ENCODE measurements around the gene STXBP1.
A peak's percentile ranks its signal among the peaks of the same experiment; 100 is the strongest.
"Not testable (repeated sequence)": the region's sequence is repeated elsewhere in the genome, so short reads cannot be mapped to it uniquely, and the experiment has no call there.

Gene STXBP1

DNA sequence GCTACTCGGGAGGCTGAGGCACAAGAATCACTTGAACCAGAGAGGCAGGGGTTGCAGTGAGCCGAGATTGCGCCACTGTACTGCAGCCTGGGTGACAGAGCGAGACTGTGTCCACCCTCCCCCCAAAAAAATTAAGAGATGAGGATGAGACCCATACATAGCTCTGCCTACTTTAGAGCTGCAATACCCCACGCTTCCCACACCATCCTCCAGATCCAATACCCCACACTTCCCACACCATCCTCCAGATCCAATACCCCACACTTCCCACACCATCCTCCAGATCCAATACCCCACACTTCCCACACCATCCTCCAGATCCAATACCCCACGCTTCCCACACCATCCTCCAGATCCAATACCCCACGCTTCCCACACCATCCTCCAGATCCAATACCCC lies 34.9 kb upstream of the STXBP1 start:
- not testable (repeated sequence) for DNase-seq (ENCODE audit: low read depth)

DNA sequence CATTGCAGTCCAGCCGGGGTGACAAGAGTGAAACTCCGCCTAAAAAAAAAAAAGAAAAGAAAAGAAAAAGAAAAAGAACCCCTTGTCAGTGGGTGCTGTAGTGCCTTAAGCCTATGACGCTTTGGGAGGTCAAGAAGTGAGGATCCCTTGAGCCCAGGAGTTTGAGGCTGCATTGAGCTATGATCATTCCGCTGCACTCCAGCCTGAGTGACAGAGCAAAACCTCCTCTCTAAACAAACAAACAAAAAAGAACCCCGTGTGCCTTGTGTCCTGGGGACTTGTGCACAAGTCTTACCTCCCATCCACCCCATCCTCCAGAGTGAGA lies 33.5 kb upstream of the STXBP1 start:
- DNase-seq (ENCODE audit: low read depth), result no peak

- DNase-seq (ENCODE audit: low read depth), result peak; percentile 97
Observed at GRCh38 chr9:127578952-127579853, 32.9 kb upstream of the STXBP1 start.

DNA sequence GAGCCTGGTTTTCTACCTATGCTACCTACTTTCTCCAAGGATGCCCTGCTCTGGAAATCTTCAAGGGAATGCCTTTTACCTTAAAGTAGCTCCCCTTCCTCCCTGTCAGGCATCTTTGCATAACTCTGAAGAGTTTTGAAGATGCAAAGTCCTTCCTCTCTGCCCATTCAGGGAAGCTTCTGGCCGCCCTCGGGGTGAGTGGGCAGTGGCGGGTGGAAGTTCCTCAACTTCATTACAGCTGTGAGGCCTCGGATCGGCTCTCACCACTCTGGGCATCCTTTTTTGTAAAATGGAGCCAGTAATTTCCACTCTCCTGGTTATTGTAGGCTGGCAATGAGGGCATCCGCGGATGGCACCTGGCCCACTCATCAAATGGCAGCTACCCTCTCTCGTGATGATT lies 31.7 kb upstream of the STXBP1 start:
- no peak for DNase-seq (ENCODE audit: low read depth)

DNA sequence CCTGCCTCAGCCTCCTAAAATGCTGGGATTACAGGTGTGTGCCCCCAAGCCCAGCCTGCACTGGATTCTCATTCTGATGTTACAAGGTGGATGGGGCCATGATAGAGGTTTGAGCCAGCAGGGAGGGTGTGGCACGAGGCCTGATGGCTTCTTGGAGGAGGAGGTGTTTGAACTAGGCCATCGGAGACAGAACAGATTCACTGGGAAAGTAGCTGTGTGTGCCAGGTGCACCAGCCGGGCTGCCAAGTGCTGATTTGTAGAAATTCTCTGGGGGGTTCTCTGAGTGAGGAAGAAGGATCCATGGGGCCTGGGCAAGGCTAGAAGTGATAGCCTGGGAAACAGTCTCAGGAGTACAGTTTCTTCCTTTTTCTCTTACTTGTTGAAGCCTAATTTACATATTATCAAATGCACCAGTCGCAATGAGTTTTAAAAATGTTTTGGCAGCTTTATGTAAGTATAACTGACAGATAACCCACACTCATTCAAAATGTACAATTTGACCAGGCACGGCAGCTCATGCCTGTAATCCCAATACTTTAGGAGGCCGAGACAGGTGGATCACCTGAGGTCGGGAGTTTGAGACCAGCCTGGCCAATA lies 31.1 kb upstream of the STXBP1 start:
- no peak for DNase-seq (ENCODE audit: low read depth)

DNA sequence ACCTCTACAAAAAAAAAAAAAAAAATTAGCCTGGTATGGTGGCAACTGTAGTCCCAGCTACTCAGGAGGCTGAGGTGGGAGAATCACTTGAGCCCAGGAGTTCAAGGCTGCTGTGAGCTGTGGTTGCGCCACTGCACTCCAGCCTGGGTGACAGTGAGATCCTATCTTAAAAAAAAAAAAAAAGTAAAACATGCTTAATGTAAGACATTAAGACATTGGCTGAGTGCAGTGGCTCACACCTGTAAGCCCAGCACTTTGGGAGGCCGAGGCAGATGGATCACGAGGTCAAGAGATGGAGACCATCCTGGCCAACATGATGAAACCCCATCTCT lies 27.6 kb upstream of the STXBP1 start:
- not testable (repeated sequence) for DNase-seq (ENCODE audit: low read depth)

- DNase-seq (ENCODE audit: low read depth), result no peak
Observed at GRCh38 chr9:127585161-127585819, 26.8 kb upstream of the STXBP1 start.

DNA sequence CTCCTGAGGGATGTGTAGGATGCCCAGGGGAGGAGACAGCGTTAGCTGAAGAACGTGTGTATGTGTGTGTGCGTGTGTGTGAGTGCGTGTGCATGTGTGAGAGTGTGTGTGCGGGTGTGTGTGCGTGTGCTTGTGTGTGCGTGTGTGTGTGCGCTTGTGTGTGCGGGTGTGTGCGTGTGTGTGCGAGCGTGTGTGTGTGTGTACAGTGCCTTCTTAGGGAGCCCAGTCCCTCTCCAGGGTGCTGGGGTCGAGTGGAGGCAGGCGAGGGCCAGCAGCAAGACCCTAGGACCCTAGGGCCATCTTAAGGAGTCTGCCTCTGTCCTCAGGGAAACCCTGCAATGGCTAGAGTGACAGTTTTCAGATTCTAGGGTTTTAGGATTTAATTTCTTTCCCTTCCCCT lies 26.0 kb upstream of the STXBP1 start:
- DNase-seq (ENCODE audit: low read depth), result no peak

DNA sequence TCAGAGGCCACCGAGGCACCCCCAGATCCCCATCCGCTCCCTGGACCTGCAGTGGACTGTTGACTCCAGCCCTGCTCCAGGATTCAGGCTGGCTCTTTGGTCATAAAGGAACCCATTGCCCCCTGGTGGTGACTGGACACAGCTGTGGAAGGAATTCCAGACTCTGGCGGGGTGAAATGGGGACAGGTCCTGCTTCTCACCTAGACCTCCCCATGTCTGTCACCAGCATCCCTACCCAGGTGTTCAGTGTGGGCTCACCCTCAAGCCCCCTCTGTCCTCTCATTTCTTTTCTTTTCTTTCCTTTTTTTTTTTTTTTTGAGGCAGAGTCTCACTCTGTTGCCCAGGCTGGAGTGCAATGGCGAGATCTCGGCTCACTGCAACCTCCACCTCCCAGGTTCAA lies 25.5 kb upstream of the STXBP1 start:
- no peak for DNase-seq (ENCODE audit: low read depth)

GRCh38 chr9:127587966-127588365 lies 24.1 kb upstream of the STXBP1 start:
- no peak for DNase-seq (ENCODE audit: low read depth)

- no peak for DNase-seq (ENCODE audit: low read depth)
Observed at GRCh38 chr9:127588740-127589506, 23.2 kb upstream of the STXBP1 start.

- DNase-seq (ENCODE audit: low read depth), result peak; percentile 60
Observed at GRCh38 chr9:127589955-127590370, 22.1 kb upstream of the STXBP1 start.

GRCh38 chr9:127595611-127596010 lies 16.5 kb upstream of the STXBP1 start:
- no peak for DNase-seq (ENCODE audit: low read depth)

DNA sequence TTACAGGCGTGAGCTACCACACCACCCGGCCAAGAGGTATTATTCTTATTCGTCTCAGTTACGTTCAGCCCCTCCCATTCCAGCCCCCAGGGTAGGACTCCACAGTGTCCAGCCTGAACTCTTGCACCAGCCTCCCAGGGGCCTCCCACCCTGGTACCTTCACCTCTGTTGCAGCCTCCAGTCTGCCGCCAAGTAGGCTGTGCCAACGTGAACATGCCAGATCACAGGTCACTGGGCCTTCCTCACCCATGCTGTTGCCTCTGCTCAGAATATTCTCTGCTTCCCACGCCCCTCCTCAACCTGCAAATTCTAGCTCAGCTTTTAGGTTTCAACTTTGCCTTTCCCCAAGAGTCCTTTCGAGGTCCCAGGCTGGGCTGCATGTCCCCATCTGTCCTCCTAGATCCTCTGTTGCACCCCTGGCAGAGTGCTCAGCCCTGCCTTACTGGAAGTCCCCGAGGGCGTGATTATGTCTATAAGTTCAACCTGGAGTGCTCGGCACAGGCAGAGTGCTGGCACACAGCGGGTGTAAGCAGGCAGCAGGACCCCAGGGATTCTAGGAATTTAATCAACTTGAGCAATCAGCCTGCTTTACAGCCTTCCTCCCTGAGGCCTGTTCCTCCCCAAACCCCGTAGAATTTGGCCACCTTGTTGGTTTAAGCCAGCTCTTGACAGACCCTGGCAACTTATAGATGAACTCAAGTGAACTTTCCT lies 13.1 kb upstream of the STXBP1 start:
- no peak for DNase-seq (ENCODE audit: low read depth)

- DNase-seq (ENCODE audit: low read depth), result no peak
Observed at GRCh38 chr9:127599550-127599891, 12.6 kb upstream of the STXBP1 start.

DNA sequence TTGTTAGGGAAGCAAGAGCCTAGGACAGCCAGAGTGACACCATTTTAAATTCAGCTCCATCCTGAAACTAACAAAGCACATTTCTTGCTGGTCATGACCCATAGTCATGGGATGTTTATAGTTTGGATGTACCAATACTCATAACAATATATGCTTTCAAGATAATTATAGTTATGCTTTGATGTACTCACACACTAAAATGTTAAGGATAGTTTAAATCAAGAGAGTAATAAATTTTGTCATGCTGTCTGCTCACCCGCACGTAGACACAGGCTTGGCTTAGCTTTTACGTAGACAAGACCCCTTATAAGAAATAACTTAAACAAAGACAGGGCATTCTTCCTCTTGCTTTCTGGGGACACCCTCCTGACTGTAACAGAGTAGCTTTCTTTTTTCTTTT lies 8.9 kb upstream of the STXBP1 start:
- DNase-seq (ENCODE audit: low read depth), result no peak

GRCh38 chr9:127606043-127606442 lies 6.0 kb upstream of the STXBP1 start:
- DNase-seq (ENCODE audit: low read depth), result no peak

- DNase-seq (ENCODE audit: low read depth), result no peak
Observed at GRCh38 chr9:127608104-127608966, 3.7 kb upstream of the STXBP1 start.

DNA sequence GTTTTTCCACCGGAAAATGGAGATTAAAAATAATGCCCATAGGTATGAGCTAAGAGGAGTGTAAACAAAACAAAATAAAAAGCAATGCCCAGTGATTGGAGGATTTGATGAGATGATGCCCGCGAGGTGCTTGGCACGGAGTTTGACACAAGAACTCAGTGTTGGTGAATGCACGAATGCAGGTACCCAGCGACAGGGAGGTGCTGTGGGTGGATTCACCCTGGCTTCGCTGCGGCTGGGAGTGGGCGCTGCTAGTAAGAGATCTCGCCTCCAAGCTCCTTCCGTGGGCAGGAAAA lies 526 bp upstream of the STXBP1 start:
- DNase-seq (ENCODE audit: low read depth), result no peak

GRCh38 chr9:127612939-127613582 lies 984 bp downstream of the STXBP1 start:
- DNase-seq (ENCODE audit: low read depth), result peak; percentile 52

- no peak for DNase-seq (ENCODE audit: low read depth)
Observed at GRCh38 chr9:127613583-127613954, 1.5 kb downstream of the STXBP1 start.

Measured in GM04504 (cell line).